ENCODE results near the gene ABLIM2.

DNA sequence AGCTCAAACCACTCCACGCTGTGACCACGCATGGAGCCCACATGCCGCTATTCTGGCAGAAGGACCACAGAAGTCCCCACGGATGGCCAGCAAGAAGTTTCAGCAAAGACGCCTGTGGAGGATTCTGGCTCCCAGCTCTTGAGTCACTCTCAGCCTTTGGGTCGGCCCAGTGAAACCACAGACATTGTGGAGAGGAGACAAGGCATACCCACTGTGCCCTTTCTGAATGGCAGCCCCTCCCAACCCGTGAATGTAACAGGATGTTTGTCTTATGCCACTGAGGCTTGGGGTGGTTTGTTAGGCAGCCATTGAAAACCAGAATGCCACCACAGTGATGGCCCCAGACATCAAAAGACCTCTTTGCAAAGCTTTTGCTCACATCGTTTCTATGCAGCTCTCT lies 42.7 kb downstream of the ABLIM2 start:
- TF ChIP-seq, protein P1, sequence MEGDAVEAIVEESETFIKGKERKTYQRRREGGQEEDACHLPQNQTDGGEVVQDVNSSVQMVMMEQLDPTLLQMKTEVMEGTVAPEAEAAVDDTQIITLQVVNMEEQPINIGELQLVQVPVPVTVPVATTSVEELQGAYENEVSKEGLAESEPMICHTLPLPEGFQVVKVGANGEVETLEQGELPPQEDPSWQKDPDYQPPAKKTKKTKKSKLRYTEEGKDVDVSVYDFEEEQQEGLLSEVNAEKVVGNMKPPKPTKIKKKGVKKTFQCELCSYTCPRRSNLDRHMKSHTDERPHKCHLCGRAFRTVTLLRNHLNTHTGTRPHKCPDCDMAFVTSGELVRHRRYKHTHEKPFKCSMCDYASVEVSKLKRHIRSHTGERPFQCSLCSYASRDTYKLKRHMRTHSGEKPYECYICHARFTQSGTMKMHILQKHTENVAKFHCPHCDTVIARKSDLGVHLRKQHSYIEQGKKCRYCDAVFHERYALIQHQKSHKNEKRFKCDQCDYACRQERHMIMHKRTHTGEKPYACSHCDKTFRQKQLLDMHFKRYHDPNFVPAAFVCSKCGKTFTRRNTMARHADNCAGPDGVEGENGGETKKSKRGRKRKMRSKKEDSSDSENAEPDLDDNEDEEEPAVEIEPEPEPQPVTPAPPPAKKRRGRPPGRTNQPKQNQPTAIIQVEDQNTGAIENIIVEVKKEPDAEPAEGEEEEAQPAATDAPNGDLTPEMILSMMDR (conservative IDR thresholded peaks at IDR 0.05; ENCODE audit: low read length): no peak
- TF ChIP-seq EZH2phosphoT487 (IDR thresholded peaks at IDR 0.05; ENCODE audit: borderline replicate concordance, low read depth, low read length): no peak
